IMR-90 (cell line): Measurements from ENCODE around the gene PPARGC1A. TPM values are rescaled to one million over a fixed set of nuclear protein-coding genes. Genes with fewer than 3 reads are reported as not detected.

Source experiments
- ATAC-seq: fragments of 200-7000 bp; cut with Tn5 transposase; 2 replicates; pipeline ENCODE4 v1.9.1; 2020; ENCODE audit warnings: low read depth, mild to moderate bottlenecking, moderate library complexity
- BruUV-seq: library from RNA; stranded (reverse); fragments of 400-500 nt; replicated peaks from 2 replicates; lab custom pipeline; 2021; lab: Mats Ljungman, UMichigan
- CTCF ChIA-PET: fragments of 300-600 bp; formaldehyde crosslinking; extraction: SDS; loops from one replicate; lab custom pipeline; 2021; ENCODE audit warnings: antibody characterized with exemption; lab: Yijun Ruan, JAX
- POLR2A ChIA-PET: fragments of 300-600 bp; sonication (Branson Sonifier 250); formaldehyde crosslinking; loops from one replicate; lab custom pipeline; 2022; ENCODE audit warnings: antibody characterized with exemption; ENCODE audit not compliant: unreplicated experiment; lab: Charles Lee
- DNase-seq: peaks from one replicate; pipeline ENCODE4 v3.0.0; 2013
- H2AFZ ChIP-seq: replicated peaks from 2 replicates; pipeline ENCODE3; 2013; ENCODE audit warnings: low read length, mild to moderate bottlenecking; ENCODE audit not compliant: poor library complexity
- H2AK5ac ChIP-seq: 2 replicates; pipeline ENCODE4 v1.6.1; 2013; ENCODE audit warnings: low read depth, low read length, inconsistent platforms
- H2AK9ac ChIP-seq: replicated peaks from 2 replicates; pipeline ENCODE3; 2013; ENCODE audit warnings: mild to moderate bottlenecking, low read depth, low read length, moderate library complexity; ENCODE audit not compliant: poor library complexity
- H2BK120ac ChIP-seq: 2 replicates; pipeline ENCODE4 v1.6.1; 2013; ENCODE audit warnings: low read depth, low read length, inconsistent platforms
- H2BK15ac ChIP-seq: 3 replicates; pipeline ENCODE4 v1.6.1; 2013; ENCODE audit warnings: low read depth, low read length, inconsistent platforms
- H2BK20ac ChIP-seq: 2 replicates; pipeline ENCODE4 v1.6.1; 2013; ENCODE audit warnings: low read depth, mild to moderate bottlenecking, inconsistent platforms, low read length, moderate library complexity
- H2BK5ac ChIP-seq: 2 replicates; pipeline ENCODE4 v1.6.1; 2013; ENCODE audit warnings: mild to moderate bottlenecking, low read depth, low read length, inconsistent platforms; ENCODE audit not compliant: poor library complexity, severe bottlenecking
- H3K14ac ChIP-seq: replicated peaks from 2 replicates; pipeline ENCODE4 v1.6.1; 2013; ENCODE audit warnings: low read depth, low read length, inconsistent platforms
- H3K18ac ChIP-seq: 2 replicates; pipeline ENCODE4 v1.6.1; 2013; ENCODE audit warnings: low read depth, low read length, control low read depth
- H3K23ac ChIP-seq: 2 replicates; pipeline ENCODE4 v1.6.1; 2013; ENCODE audit warnings: low read depth, low read length, inconsistent platforms
- H3K27ac ChIP-seq: 2 replicates; pipeline ENCODE4 v1.5.1; 2013; ENCODE audit warnings: mild to moderate bottlenecking, control low read depth, low read length; ENCODE audit not compliant: insufficient read depth
- H3K27me3 ChIP-seq: 2 replicates; pipeline ENCODE4 v1.6.1; 2013; ENCODE audit warnings: low read length; ENCODE audit not compliant: control insufficient read depth, insufficient read depth
- H3K36me3 ChIP-seq: 2 replicates; pipeline ENCODE4 v1.6.1; 2013; ENCODE audit warnings: low read length, mixed read lengths; ENCODE audit not compliant: control insufficient read depth, insufficient read depth
- H3K4ac ChIP-seq: 2 replicates; pipeline ENCODE4 v1.6.1; 2013; ENCODE audit warnings: low read depth, low read length, inconsistent platforms
- H3K4me1 ChIP-seq: 2 replicates; pipeline ENCODE4 v1.6.1; 2013; ENCODE audit warnings: low read length, mixed read lengths; ENCODE audit not compliant: control insufficient read depth, insufficient read depth
- H3K4me2 ChIP-seq: 2 replicates; pipeline ENCODE4 v1.6.1; 2013; ENCODE audit warnings: low read depth, mild to moderate bottlenecking, control low read depth, low read length, moderate library complexity
- H3K4me3 ChIP-seq: 2 replicates; pipeline ENCODE4 v1.5.1; 2013; ENCODE audit warnings: low read depth, mild to moderate bottlenecking, control low read depth, low read length, moderate library complexity; ENCODE audit not compliant: insufficient read depth
- H3K56ac ChIP-seq: 2 replicates; pipeline ENCODE4 v1.6.1; 2013; ENCODE audit warnings: low read length, inconsistent platforms; ENCODE audit not compliant: insufficient read depth; ENCODE audit errors: extremely low read depth
- H3K79me1 ChIP-seq, 2 experiments: 2 replicates each; pipeline ENCODE4 v1.6.1; 2013; ENCODE audit warnings: low read length in 2 of 2, inconsistent platforms in 1 of 2, low read depth in 1 of 2
- H3K9ac ChIP-seq: 2 replicates; pipeline ENCODE4 v1.6.1; 2013; ENCODE audit warnings: low read depth, low read length, control low read depth
- H3K9me1 ChIP-seq: 2 replicates; pipeline ENCODE4 v1.6.1; 2013; ENCODE audit warnings: low read length, inconsistent platforms; ENCODE audit not compliant: insufficient read depth
- H3K9me3 ChIP-seq: 2 replicates; pipeline ENCODE4 v1.6.1; 2013; ENCODE audit warnings: low read length; ENCODE audit not compliant: control insufficient read depth, insufficient read depth
- H4K20me1 ChIP-seq: 2 replicates; pipeline ENCODE4 v1.6.1; 2013; ENCODE audit warnings: low read length, inconsistent platforms; ENCODE audit not compliant: insufficient read depth
- H4K5ac ChIP-seq: 2 replicates; pipeline ENCODE4 v1.6.1; 2013; ENCODE audit warnings: mild to moderate bottlenecking, low read depth, low read length, control low read depth
- H4K8ac ChIP-seq, 2 experiments: 2 replicates each; pipeline ENCODE4 v1.6.1; 2013; ENCODE audit warnings: low read depth in 2 of 2, low read length in 2 of 2, control low read depth in 1 of 2, inconsistent platforms in 1 of 2
- H4K91ac ChIP-seq: 2 replicates; pipeline ENCODE4 v1.6.1; 2013; ENCODE audit warnings: low read depth, low read length, inconsistent platforms; ENCODE audit not compliant: insufficient read depth
- BHLHE40 ChIP-seq: fragments of 150-350 bp; IDR thresholded peaks from 2 replicates; pipeline ENCODE4 v1.6.1; 2016; ENCODE audit warnings: mild to moderate bottlenecking, low read depth, low read length
- CEBPB ChIP-seq: IDR thresholded peaks from 2 replicates; pipeline ENCODE4 v1.6.1; 2012; ENCODE audit warnings: low read depth, low read length, improper control_type of control experiment
- CHD1 ChIP-seq: IDR thresholded peaks from 2 replicates; pipeline ENCODE4 v1.6.1; 2012; ENCODE audit warnings: low read depth, low read length, improper control_type of control experiment
- FOS ChIP-seq: fragments of 150-350 bp; IDR thresholded peaks from 2 replicates; pipeline ENCODE4 v1.6.1; 2016; ENCODE audit warnings: low read depth, low read length
- MAZ ChIP-seq: IDR thresholded peaks from 2 replicates; pipeline ENCODE4 v1.6.1; 2012; ENCODE audit warnings: low read depth, mild to moderate bottlenecking, low read length, improper control_type of control experiment, moderate library complexity, borderline replicate concordance
- MXI1 ChIP-seq: IDR thresholded peaks from 2 replicates; pipeline ENCODE4 v1.6.1; 2012; ENCODE audit warnings: low read depth, mild to moderate bottlenecking, low read length, moderate library complexity, borderline replicate concordance
- POLR2A ChIP-seq: IDR thresholded peaks from 2 replicates; pipeline ENCODE4 v1.6.1; 2012; ENCODE audit warnings: mild to moderate bottlenecking, low read depth, low read length
- RAD21 ChIP-seq: IDR thresholded peaks from 2 replicates; pipeline ENCODE4 v1.6.1; 2012; ENCODE audit warnings: low read length, improper control_type of control experiment
- RCOR1 ChIP-seq: IDR thresholded peaks from 2 replicates; pipeline ENCODE4 v1.6.1; 2012; ENCODE audit warnings: mild to moderate bottlenecking, low read length, improper control_type of control experiment; ENCODE audit not compliant: insufficient replicate concordance
- WGBS, 2 experiments: methylation state at CpG; one replicate each; pipeline versions ENCODE4 v1.1.5 to v1.1.7; 2013; ENCODE audit warnings: missing lambda C conversion rate in 2 of 2; ENCODE audit not compliant: insufficient read length in 1 of 2; ENCODE audit errors: extremely low coverage in 2 of 2; 5-methylcytosine and 5-hydroxymethylcytosine counted together
- dilution Hi-C: fragments of 300-500 bp; cut with HindIII; formaldehyde crosslinking; loops from one replicate; pipeline ENCODE4 v1.14.3; 2018; ENCODE audit warnings: low sequenced_read_pairs; ENCODE audit not compliant: unreplicated experiment
- in situ Hi-C: fragments of 300-500 bp; cut with MboI; formaldehyde crosslinking; loops from 3 replicates; pipeline ENCODE4 v1.14.3; 2019; ENCODE audit warnings: low sequenced_read_pairs, inconsistent platforms, mixed read lengths
- intact Hi-C: fragments of 100-400 bp; cut with micrococcal nuclease; formaldehyde crosslinking; loops from 2 replicates; pipeline ENCODE4 v1.10.0; 2022
- polyA plus RNA-seq, 3 experiments: library from polyadenylated mRNA; depleted of rRNA; stranded (reverse); fragments of >200 nt; gene quantifications; 2 replicates each; pipeline ENCODE4 v1.2.3, GENCODE V29; 2012; ENCODE audit warnings: low replicate concordance in 1 of 3
- total RNA-seq: library from RNA; depleted of rRNA; stranded (reverse); fragments of >200 nt; gene quantifications from 2 replicates; pipeline ENCODE4 v1.2.3, GENCODE V29; 2012

Gene PPARGC1A
- total and polyA plus RNA-seq, 2 of the 4 experiments (the other 2 are of a cell fraction), result under 0.01 to 0.03 TPM

GRCh38 chr4:23860919-23861318 lies 28.9 kb downstream of the PPARGC1A start:
- Histone ChIP-seq H2AFZ (no peak overlapping the region), H3K23ac (no peak overlapping the region), H3K9me1 (peaks cover 3% of the 10 kb centered on the region; the same call in 1 of the 2 replicates), H3K79me1 (no peaks in the 10 kb centered on the region), H3K4me3 (no peak overlapping the region), H2BK120ac (no peak overlapping the region), H3K4ac (no peak overlapping the region), H2BK5ac (no peak overlapping the region), H3K4me1 (peaks cover 5% of the 10 kb centered on the region), H3K9ac (no peak overlapping the region), H4K91ac (no peak overlapping the region), H3K36me3 (no peaks in the 10 kb centered on the region), H3K14ac (no peak overlapping the region), H3K27ac (no peak overlapping the region), H3K9me3 (no peaks in the 10 kb centered on the region), H2AK5ac (no peak overlapping the region), H2AK9ac (no peak overlapping the region), H2BK20ac (no peak overlapping the region), H3K18ac (no peak overlapping the region), H3K27me3 (no peaks in the 10 kb centered on the region; the same call in 1 of the 2 replicates), H4K8ac (no peak overlapping the region), H4K5ac (no peak overlapping the region), H3K56ac (no peak overlapping the region), H3K4me2 (no peak overlapping the region), H2BK15ac (no peak overlapping the region), H4K20me1 (no peaks in the 10 kb centered on the region)
- ChIA-PET POLR2A (no interaction called here), CTCF (interaction anchor here (0.6 kb wide), 1 partner anchor 562 kb away, joined by 3 read pairs; no protein-coding TSS in a partner anchor)
- WGBS, 2 experiments, result no CpG with 5 or more reads among the region's 3 CpGs
- BruUV-seq, result no TSS peak
- TF ChIP-seq BHLHE40 (no peak), CHD1 (no peak), POLR2A (no peak), FOS (no peak), MAZ (no peak), CEBPB (no peak), RCOR1 (no peak), MXI1 (no peak), RAD21 (no peak)
- no peak for ATAC-seq
- dilution Hi-C loops (no loop called here), intact Hi-C loops (no loop called here), in situ Hi-C loops (no loop called here)
- no peak for DNase-seq
